Stomach (tissue), 4 donors: ENCODE measurements around the gene SMIM35.

Experiments used
- EP300 ChIP-seq: sonication (generic); formaldehyde crosslinking; IDR thresholded peaks from one replicate; pipeline ENCODE4 v1.6.1; 2017; ENCODE audit warnings: antibody characterized with exemption
- POLR2A ChIP-seq, 4 donors: fragments of 450-650 bp; IDR thresholded peaks; one replicate each; pipeline ENCODE4 v1.6.1; 2016; ENCODE audit warnings: antibody characterized with exemption in 4 of 4, control low read depth in 2 of 4, mild to moderate bottlenecking in 1 of 4, moderate library complexity in 1 of 4
- POLR2AphosphoS5 ChIP-seq, 3 donors: sonication (generic); formaldehyde crosslinking; IDR thresholded peaks; one replicate each; pipeline ENCODE4 v1.6.1; 2016; ENCODE audit warnings: antibody characterized with exemption in 3 of 3
- TF ChIP-seq, protein P1 (sequence below), 7 experiments: fragments of 450-650 bp in 4 of 7; fragments of 200-600 bp in 3 of 7; sonication (generic) in 3 of 7; IDR thresholded peaks; one replicate each; pipeline ENCODE4 v1.5.1; 2016 to 2019; ENCODE audit warnings: antibody characterized with exemption in 7 of 7, control low read depth in 2 of 7, mild to moderate bottlenecking in 1 of 7

DNA sequence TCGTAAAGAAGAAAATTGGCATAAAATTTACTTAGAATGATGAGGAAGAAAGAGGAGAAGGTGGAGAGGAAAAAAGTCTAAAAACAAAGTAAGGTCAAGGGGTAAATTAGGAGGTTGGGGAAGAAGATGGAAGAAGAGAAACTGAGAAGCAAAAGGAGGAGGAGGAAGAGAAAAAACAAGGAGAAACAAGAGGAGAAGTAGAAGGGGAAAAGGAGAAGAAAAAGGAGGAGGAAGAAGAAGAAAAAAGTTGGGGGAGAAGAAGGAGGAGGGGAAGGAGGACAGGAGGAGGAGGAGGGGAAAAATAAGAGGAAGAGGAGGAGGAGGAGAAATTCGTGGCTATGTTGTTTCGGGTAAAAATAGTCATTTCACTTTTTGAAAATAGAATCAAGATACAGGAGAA is 58.1 kb downstream of the SMIM35 start:
- TF ChIP-seq, protein P1, sequence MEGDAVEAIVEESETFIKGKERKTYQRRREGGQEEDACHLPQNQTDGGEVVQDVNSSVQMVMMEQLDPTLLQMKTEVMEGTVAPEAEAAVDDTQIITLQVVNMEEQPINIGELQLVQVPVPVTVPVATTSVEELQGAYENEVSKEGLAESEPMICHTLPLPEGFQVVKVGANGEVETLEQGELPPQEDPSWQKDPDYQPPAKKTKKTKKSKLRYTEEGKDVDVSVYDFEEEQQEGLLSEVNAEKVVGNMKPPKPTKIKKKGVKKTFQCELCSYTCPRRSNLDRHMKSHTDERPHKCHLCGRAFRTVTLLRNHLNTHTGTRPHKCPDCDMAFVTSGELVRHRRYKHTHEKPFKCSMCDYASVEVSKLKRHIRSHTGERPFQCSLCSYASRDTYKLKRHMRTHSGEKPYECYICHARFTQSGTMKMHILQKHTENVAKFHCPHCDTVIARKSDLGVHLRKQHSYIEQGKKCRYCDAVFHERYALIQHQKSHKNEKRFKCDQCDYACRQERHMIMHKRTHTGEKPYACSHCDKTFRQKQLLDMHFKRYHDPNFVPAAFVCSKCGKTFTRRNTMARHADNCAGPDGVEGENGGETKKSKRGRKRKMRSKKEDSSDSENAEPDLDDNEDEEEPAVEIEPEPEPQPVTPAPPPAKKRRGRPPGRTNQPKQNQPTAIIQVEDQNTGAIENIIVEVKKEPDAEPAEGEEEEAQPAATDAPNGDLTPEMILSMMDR (IDR thresholded peaks at IDR 0.05) = no peak
- TF ChIP-seq POLR2A (IDR thresholded peaks at IDR 0.05) (no peak), POLR2AphosphoS5 (IDR thresholded peaks at IDR 0.05) (no peak), EP300 (no peak)
